Glutamatergic neuron (in vitro differentiated cells): Measurements from ENCODE around the gene ISCA2. TPM values are rescaled to one million over a fixed set of nuclear protein-coding genes. Genes with fewer than 3 reads are reported as not detected.

Experiments
- DNase-seq: peaks from one replicate; pipeline ENCODE4 v3.0.0; 2022
- H3K27ac Mint-ChIP-seq: one replicate; pipeline ENCODE4 v1.8.0; 2020; ENCODE audit warnings: mild to moderate bottlenecking, mixed read lengths, inconsistent platforms; ENCODE audit not compliant: unreplicated experiment
- H3K27me3 Mint-ChIP-seq: one replicate; pipeline ENCODE4 v1.8.0; 2020; ENCODE audit warnings: mild to moderate bottlenecking, moderate library complexity, mixed read lengths, inconsistent platforms; ENCODE audit not compliant: unreplicated experiment
- H3K36me3 Mint-ChIP-seq: one replicate; pipeline ENCODE4 v1.8.0; 2020; ENCODE audit warnings: mild to moderate bottlenecking, mixed read lengths, inconsistent platforms; ENCODE audit not compliant: unreplicated experiment
- H3K4me1 Mint-ChIP-seq: one replicate; pipeline ENCODE4 v1.8.0; 2020; ENCODE audit warnings: mild to moderate bottlenecking, low read depth, mixed read lengths, inconsistent platforms; ENCODE audit not compliant: unreplicated experiment
- H3K4me3 Mint-ChIP-seq: one replicate; pipeline ENCODE4 v1.8.0; 2020; ENCODE audit warnings: mild to moderate bottlenecking, mixed read lengths, inconsistent platforms; ENCODE audit not compliant: unreplicated experiment
- H3K9me3 Mint-ChIP-seq: one replicate; pipeline ENCODE4 v1.8.0; 2020; ENCODE audit warnings: mild to moderate bottlenecking, moderate library complexity, mixed read lengths, inconsistent platforms; ENCODE audit not compliant: unreplicated experiment
- total RNA-seq: library from RNA; stranded (reverse); fragmentation: NEBNext Ultra II Directional; extraction: Animal tissue kit (Norgen Biotek cat#: 25700); gene quantifications from one replicate; pipeline ENCODE4 v1.2.1, GENCODE V29; 2021; ENCODE audit not compliant: unreplicated experiment
- TF ChIP-seq, protein P1 (sequence below): fragments of 200-600 bp; sonication (generic); IDR thresholded peaks from one replicate; pipeline ENCODE4 v1.5.0; 2021; ENCODE audit not compliant: partially characterized antibody, unreplicated experiment

ISCA2 gene
- total RNA-seq, 1 donor from 2014 or later = 14.8 TPM

DNA sequence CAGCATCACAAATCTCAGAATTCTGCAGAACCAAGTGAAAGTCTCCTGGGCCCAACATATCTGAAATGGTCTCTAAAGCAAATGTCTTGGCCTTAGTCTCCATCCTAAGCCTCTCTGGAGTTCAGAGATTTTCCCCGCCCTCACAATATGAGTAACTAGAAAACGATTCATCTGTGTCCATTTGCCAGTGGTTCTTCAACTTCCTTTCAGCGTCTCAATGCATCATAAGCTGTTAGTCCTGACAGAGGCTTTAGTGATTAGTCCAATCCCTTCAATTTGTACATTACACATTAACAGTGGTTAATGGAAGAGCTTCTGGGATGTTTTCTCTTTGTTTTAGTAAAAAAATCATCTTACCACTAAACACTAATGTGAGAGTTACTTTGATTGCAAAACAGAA, 17.9 kb upstream of the ISCA2 start:
- Mint-ChIP-seq H3K4me3 (no peak overlapping the region), H3K9me3 (peaks cover 4% of the 10 kb centered on the region), H3K36me3 (no peaks in the 10 kb centered on the region), H3K27ac (no peak overlapping the region), H3K4me1 (peaks cover 11% of the 10 kb centered on the region), H3K27me3 (no peaks in the 10 kb centered on the region)
- DNase-seq = no peak
- TF ChIP-seq, protein P1, sequence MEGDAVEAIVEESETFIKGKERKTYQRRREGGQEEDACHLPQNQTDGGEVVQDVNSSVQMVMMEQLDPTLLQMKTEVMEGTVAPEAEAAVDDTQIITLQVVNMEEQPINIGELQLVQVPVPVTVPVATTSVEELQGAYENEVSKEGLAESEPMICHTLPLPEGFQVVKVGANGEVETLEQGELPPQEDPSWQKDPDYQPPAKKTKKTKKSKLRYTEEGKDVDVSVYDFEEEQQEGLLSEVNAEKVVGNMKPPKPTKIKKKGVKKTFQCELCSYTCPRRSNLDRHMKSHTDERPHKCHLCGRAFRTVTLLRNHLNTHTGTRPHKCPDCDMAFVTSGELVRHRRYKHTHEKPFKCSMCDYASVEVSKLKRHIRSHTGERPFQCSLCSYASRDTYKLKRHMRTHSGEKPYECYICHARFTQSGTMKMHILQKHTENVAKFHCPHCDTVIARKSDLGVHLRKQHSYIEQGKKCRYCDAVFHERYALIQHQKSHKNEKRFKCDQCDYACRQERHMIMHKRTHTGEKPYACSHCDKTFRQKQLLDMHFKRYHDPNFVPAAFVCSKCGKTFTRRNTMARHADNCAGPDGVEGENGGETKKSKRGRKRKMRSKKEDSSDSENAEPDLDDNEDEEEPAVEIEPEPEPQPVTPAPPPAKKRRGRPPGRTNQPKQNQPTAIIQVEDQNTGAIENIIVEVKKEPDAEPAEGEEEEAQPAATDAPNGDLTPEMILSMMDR = no peak

DNA sequence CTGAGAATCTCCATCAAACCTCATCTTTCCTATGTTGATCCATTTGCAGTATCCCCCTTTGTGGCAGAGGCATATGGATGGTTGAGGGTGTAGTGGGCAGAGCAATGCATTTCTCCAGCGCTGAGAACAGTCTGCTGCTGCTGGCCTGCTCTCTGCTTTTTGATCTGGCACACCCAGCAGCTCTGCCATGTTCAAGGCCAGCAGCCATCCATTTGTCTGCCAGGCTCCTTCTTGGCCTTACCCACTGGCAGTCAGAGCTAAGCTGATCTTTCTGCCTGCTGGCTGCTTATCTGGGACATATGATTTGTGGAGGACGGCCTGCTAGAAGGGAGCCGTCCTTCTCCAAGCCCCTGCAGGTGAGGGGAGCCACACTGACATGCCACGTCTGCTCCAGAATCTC, 17.5 kb upstream of the ISCA2 start:
- Mint-ChIP-seq H3K4me3 (no peak overlapping the region), H3K36me3 (no peaks in the 10 kb centered on the region), H3K27ac (no peak overlapping the region), H3K4me1 (peaks cover 11% of the 10 kb centered on the region), H3K9me3 (peaks cover 4% of the 10 kb centered on the region), H3K27me3 (no peaks in the 10 kb centered on the region)
- DNase-seq = no peak
- TF ChIP-seq, protein P1 = no peak

DNA sequence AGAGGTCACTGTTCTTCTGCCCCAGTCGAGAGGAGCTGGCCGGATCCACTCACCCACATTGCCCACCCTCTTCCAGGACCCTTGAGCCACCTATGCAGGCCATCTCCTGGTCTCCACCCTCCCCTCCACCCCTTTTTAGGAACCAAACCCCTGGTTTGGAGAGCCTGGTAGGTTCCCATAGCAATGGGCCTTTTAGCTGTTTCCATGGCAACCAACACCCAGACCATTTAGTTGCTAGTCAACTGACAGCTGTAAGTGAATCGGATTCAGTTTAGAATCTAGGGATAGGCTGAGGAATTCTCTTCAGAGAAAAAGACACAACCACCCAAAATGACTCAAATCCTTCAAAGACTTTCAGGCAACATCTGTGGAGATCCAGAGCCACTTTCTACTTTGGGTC, 17.0 kb upstream of the ISCA2 start:
- Mint-ChIP-seq H3K27me3 (no peaks in the 10 kb centered on the region), H3K4me3 (no peak overlapping the region), H3K4me1 (peaks cover 11% of the 10 kb centered on the region), H3K9me3 (peaks cover 4% of the 10 kb centered on the region), H3K36me3 (no peaks in the 10 kb centered on the region), H3K27ac (no peak overlapping the region)
- TF ChIP-seq, protein P1 = no peak
- DNase-seq = no peak

- no peak for DNase-seq
- H3K27me3 Mint-ChIP-seq = no peaks in the 10 kb centered on the region
- H3K9me3 Mint-ChIP-seq = peaks cover 4% of the 10 kb centered on the region
- H3K27ac Mint-ChIP-seq = no peak overlapping the region
- no peaks in the 10 kb centered on the region for H3K36me3 Mint-ChIP-seq
- no peak overlapping the region for H3K4me3 Mint-ChIP-seq
- TF ChIP-seq, protein P1 = peak; percentile 81
- H3K4me1 Mint-ChIP-seq = peaks cover 11% of the 10 kb centered on the region
Observed at GRCh38 chr14:74478996-74479635, 14.4 kb upstream of the ISCA2 start.

- Mint-ChIP-seq H3K4me1 (peaks cover 8% of the 10 kb centered on the region), H3K4me3 (no peak overlapping the region), H3K9me3 (peaks cover 4% of the 10 kb centered on the region), H3K36me3 (no peaks in the 10 kb centered on the region), H3K27ac (no peak overlapping the region), H3K27me3 (no peaks in the 10 kb centered on the region)
- no peak for DNase-seq
- TF ChIP-seq, protein P1 = no peak
Observed at GRCh38 chr14:74480046-74480445, 13.5 kb upstream of the ISCA2 start.
